ENCODE measurements around the gene RABGAP1.

The RABGAP1 gene

GRCh38 chr9:123087359-123087888 is 146.6 kb downstream of the RABGAP1 start:
- no peak for DNase-seq

DNA sequence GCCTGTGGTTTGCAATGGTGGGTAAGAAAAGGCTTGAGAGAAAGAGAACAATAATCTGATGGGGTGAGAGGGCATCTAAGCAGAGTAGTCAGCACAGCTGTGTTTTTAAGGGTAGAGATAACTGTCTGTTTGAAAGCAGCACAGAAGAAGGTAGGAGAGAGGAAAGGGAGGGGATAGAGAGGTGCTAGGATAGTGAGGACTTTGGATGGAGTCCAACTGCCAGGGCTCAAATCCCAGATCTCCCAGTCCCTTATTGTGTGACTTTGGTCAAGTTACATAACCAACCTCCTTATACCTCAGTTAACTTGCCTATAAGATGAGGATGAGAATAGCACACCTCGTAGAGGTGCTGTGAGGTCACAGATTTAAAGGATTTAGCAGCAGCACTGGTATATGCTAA is 148.2 kb downstream of the RABGAP1 start:
- DNase-seq = no peak

DNA sequence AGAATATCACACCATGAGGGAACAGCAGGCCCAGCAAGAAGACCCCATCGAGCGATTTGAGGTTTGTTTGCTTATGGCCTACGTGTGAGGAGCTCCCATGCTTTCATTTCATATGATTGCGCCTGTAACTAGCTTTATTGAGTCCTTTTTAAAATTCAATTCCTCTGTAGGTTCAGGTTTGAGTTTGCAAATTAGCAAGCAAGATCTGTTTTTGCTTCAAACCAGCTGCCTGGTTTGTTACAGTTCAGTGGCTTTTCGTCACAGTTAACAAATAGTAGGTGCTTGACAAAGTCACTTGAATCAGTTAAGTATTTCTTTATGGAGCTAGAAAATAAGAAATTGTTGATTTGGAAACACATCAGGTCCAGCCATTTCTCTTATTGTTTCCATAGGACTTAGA is 149.0 kb downstream of the RABGAP1 start:
- DNase-seq = no peak

GRCh38 chr9:123090198-123090896 is 149.5 kb downstream of the RABGAP1 start:
- no peak for DNase-seq

- DNase-seq = no peak
Observed at GRCh38 chr9:123090956-123091355, 150.1 kb downstream of the RABGAP1 start.

- no peak for DNase-seq
Observed at GRCh38 chr9:123091459-123091858, 150.6 kb downstream of the RABGAP1 start.

DNA sequence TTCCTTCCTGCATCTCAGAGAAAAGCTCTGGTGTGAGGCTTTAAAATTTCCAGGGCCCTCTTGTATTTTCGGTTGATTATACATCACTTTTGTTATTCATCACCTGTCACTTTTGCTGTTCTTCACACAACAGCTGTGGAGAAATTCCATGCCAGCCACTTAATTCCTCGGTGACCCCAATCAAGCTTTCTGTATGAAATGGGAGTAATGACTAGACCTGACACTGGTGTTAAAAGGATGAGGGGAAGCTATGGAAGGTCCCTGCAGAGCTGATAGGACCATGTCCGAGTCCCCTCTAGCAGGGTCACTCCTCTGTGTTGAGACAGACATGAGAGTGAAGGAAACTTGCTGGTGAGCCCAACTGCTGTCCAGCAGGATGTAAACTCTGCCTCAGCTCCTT is 152.3 kb downstream of the RABGAP1 start:
- no peak for DNase-seq

- DNase-seq = no peak
Observed at GRCh38 chr9:123096987-123097386, 156.2 kb downstream of the RABGAP1 start.

DNA sequence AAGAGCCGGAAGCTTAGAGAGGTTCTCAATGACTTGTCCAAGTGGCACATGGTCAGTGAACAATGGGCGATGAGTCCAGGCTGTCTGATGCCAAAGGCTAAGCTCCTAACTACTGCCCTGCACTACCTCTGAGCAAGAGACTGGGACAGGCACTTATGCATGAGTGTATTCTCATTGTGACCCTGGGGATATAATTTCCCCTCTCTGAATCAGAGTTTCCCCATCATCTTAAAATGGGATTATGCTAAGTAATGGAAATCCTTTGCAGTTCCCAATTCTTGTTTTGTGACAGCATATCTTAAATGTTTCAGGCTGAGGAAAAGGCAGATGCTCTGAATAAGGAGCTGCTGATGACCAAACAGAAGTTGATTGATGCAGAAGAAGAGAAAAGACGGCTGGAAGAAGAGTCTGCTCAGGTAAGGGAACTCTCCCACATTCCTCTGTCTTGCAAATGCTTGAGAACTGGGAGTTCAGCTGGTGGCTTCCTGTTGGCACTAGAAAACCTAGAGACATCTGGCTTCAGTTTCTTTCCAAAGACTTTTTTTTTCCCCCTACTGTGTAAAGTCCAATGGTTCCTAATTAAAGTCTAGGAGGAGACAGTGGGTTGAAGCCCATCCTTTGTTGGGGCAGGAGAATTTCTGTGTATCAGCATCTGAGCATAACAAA is 156.7 kb downstream of the RABGAP1 start:
- DNase-seq = no peak

- DNase-seq = no peak
Observed at GRCh38 chr9:123098096-123098459, 157.3 kb downstream of the RABGAP1 start.

- no peak for DNase-seq
Observed at GRCh38 chr9:123099042-123099441, 158.2 kb downstream of the RABGAP1 start.

DNA sequence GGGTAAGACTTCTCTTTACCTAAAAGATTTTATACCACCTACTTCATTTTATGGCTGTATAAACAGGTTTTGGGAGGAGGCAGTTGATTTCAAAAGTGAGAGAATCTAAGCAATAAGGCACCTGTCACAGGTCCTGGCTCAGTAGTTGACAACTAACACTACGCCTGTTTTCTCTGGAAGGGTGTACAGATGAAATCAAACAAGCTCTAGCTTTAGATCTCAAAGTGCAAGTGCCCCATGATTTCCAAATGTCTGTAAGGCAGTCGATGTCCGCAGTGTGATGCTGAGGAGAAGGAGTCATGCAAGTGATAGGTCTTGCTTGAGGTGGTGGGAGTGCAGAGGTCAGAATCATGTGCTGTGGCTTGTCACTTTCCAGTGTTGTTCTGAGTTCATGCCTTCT is 158.7 kb downstream of the RABGAP1 start:
- no peak for DNase-seq

GRCh38 chr9:123102375-123103113 is 161.7 kb downstream of the RABGAP1 start:
- DNase-seq = no peak

DNA sequence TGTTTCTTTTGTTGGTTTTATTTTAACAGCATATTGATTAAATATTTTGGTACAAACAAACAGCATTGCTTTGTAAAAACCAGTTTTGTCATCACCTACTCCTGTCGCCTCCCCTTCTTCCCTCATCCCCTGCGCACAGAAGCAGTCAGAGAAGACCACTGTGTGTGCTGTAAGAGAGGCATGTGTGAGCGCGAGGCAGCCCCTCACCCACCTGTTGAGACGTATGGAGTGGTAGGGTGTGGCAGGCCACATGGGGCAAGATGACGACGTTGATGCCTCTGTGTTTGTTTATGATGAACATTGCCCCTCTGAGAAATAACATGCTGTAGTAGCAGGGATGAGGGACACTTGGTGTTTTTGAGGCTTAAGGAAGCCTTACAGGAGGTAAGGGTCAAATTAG is 164.0 kb downstream of the RABGAP1 start:
- no peak for DNase-seq

GRCh38 chr9:123105490-123105889 is 164.7 kb downstream of the RABGAP1 start:
- DNase-seq = no peak

DNA sequence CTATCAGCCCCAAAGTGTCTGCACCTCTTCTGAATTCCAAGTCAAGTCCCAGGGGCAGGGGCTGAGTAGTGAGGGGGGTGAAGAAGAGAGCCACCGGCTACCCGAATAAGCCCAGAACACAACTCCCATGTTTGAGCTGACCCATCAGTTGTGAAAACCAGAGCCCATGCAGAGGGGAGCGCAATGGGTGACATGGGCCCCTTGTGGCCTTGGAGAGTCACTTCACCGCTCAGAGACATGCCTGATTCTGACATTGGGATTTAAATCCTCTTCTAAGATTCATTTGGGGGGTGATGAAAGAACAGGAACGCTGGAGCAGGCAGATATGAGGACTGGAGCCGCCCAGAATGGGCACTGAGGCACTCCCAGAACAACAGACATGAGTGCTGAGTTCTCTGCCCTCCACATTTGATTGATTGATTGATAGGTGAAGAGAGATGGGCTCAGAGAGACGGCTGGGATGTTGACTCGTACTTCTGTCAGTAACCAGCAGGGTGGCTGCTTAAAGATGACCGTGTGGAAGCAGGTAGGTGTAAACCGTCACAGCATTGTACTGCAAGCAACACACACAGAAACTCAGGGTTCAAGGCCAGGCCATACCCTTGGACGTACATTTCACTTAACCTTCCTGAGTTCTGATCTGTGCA is 166.9 kb downstream of the RABGAP1 start:
- no peak for DNase-seq

GRCh38 chr9:123108976-123109375 is 168.2 kb downstream of the RABGAP1 start:
- DNase-seq = no peak

- no peak for DNase-seq
Observed at GRCh38 chr9:123109540-123110279, 168.9 kb downstream of the RABGAP1 start.

- DNase-seq = no peak
Observed at GRCh38 chr9:123111427-123112014, 170.7 kb downstream of the RABGAP1 start.

DNA sequence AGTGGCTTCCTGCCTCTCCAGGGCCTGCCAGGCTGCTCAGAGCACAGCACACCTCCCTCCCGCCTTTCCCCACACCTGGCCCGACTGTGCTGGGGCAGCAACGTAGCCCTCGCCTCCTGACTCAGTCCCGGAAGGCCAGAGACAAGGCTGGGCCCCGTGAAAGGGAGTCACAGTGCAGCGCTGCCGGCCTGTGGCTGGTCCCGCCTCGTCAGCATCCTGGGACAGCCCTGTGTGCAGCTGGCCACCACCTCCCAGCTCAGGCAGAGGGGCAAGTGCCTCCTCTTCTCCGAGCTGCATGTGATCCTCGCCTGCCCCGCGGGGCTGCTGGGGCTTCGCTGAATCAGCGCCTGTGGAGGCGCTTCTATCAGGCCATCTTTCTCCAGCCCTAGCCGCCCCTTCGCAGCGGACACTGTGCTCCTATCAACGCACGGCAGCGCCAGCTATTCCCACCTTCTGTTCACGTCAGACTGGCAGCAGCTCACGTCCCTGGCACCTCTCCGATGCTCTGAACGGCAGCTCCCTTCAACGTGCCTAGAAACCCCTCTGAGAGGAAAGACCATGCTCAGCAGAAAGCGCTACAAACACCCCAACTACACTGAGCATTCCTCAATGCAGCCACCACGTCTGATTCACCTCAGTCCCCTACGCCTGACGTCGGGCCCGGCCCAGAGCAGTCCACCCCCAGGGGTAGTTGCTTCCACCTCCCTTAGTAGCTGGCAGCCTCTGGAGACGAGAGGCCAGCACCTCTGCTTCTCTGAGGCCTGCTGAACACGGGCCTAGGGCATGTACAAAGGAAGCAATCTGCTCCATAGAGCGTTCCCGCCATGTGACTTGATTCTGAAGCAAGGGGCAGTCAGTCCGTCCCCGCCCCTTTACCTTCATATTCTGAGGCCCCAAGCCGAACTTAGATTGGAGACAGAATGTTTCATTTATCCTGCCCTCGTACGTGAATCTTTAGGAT is 171.5 kb downstream of the RABGAP1 start:
- DNase-seq = no peak

- no peak for DNase-seq
Observed at GRCh38 chr9:123113185-123113584, 172.4 kb downstream of the RABGAP1 start.

All from AML-193 (cell line).